Stimulated activated CD4-positive, alpha-beta T cell treated with anti-CD3 and anti-CD28 coated beads, Interleukin-4, amount 100 ng/mL, for 24 hours (primary cell): ENCODE results near the gene RELL2.

ENCODE experiments used
- DNase-seq: peaks from one replicate; pipeline ENCODE4 v3.0.0-alpha.2; 2020

Gene RELL2

DNA sequence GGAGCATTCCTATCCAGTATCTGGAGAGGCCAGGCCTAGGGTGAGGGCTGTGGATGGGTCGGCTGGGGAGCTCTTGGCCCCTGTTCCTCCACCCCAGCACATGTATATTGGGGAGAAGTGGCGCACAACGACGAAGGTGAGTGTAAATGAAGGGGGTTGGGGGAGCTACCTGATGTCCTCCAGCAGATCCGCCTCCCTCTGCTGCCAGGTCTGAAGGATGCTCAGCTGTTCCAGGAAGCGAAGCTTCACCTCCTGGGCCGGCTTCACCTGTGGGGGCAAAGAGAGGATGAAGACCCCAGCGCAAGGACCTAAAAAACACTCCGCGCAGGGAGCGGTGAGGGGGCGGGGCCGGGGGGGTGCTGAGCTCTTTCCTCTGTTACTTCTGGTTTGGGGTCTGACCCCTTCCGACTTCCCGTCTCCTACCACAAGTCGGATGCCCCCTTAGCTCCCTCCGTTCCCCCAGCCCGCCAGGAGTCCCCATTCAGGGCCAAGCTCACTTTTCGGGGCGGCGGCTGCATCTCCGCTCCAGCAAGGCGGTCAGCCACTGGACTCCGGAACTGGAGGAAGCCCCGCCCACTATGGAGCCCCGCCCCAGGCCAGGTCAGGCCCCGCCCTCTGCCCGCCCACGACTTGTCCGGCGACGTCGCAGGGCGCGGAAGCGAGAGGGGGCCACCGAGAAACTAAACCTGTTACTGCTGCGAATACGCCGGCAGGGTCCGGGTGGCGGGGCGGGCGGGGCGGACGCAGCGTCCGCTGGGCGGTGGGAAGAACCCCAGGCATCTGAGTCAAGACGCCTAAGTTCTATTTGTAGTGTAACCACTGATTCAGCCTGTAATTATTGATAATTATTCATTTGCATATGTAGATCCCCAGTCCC, 14.3 kb downstream of the RELL2 start, which contains the start of gene FCHSD1:
FCHSD1 (minus strand) TSS at position 568 of the 877 bp plus-strand sequence; CDS start at position 518, 50 bp downstream.
- DNase-seq = peak; percentile 81

DNA sequence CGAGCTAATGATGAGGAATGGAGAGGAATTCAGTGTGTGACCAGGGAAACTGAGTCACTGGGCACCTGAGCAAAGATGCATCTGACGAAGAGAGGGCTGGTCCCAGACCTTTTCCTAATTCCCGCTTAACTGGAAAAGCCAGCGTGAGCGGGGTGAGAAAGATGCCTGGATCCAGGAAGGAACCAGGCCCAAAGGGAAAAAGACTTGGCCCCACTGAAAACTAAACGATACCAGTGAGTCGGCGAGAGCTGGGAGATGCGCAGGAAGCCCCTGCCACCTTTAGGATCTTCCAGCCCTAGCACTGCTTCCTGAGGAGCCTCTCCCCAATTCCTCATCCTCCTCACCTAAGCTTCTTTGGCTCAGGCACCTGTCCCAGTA, 14.9 kb downstream of the RELL2 start:
- DNase-seq = no peak

DNA sequence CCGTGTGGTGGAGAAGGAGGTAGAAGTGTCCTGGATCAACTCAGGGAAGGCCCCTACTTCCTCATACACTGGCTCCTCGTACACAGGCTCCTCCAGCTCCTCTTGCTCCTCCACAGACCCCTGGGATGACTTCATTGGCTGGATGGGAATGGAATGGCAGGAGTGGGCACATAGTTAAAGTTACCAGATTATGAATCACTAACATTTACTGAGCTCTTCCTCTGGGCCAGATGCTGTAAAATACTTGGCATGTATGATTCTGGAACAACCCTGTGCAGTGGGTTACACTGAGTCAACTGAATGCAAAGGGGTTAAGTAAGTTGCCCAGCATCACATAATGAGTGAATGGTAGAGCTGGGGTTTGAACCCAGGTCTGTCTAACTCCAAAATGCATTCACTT, 17.5 kb downstream of the RELL2 start:
- no peak for DNase-seq

DNA sequence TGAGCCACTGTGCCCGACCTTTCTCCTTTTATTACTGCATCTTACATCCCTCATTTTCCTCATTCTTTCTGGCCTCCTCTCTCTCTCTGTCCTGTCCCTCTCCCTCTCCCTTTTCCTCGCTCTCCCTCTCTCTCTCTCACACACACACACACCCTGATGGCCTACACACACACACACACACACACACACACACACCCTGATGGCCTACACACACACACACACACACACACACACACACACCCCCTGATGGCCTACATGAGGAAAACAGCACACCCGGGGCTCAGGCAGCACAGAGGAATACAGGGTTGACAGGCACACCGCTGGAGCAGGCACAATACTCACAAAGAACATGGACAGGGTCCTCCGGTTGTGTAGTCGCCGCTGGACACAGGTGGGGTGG, 18.2 kb downstream of the RELL2 start:
- DNase-seq = no peak

DNA sequence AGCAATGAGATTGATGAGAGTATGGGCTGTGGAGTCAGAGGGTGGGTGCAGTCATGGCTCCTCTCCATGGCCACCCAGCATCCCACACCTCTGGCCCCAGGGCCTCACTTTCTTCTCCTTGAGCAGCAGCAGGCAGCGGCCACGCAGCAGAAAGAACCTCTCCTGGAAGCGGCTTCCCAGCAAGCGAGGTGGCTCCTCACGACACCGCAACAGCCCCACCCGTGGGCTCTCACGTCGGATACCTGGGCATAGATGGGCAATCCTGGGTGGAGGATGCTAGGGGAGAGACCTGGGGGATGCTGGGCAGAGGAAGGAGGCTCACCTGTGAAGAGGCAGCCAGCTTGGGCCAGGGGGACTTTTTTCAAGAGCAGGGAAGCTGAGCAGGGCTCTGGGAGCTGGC, 19.6 kb downstream of the RELL2 start:
- DNase-seq = no peak

DNA sequence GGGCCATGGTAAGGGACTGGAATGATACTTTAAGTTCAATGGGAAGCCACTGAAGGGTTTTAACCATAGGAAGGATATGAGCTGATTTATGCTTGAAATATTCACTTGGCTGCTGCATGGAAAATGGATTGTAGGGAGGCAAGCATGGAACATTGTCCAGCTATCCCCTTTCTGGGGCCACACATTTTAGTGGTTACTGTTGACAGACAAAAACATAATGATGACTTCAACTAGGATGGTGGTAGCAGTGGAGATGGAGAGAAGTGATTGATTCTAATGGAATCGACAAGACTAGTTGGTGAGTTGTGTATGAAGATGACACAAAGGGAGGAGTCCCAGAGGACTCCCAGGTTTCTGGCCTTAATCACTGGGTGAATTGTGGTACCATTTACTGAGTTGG, 20.6 kb downstream of the RELL2 start:
- no peak for DNase-seq

DNA sequence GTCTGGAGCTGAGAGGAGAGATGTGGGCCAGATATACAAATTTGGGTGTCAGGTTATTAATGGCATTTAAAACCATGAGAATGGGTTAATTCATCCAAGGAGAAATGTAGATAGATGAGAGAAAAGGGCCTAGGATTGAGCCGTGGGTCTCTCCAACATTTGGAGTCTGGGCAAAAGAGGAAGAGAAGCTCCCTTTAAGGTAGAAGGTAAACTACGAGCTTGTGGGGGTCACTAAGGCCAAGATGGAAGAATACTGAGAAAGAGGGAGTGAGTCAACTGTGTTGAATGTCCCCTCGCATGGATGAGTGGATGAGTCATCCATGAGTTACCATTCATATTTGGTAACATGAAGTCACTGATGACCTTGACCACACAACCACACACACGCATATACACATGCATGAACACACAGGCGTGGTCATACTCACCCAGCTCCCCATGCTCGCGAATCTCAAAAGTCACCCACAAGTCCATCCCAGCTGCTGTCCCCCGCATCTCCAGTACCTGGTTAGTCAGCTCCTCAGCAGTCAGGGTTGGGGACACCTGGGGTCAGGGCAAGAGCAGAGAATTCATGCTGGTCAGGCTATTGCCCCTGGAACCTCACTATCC, 21.2 kb downstream of the RELL2 start:
- DNase-seq = no peak

DNA sequence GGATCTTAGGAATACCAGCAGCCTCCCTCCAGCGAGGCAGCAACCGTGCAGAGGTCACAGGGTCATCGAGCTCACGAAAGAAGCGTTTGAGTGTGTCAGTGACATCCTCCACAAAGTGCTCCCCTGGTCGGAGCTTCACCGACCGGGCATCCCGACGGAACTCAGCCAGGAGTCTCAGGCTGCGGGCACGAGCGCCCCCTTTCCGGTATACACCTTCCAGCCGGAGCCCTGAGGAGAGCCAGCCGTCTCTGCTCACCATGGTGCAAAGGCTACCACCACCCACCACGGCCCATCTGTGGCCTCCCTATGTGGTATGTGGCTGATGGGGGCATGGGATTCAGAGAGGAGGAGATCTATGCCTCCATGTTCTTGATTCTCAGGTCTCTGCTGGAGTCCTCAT, 25.2 kb downstream of the RELL2 start:
- no peak for DNase-seq

DNA sequence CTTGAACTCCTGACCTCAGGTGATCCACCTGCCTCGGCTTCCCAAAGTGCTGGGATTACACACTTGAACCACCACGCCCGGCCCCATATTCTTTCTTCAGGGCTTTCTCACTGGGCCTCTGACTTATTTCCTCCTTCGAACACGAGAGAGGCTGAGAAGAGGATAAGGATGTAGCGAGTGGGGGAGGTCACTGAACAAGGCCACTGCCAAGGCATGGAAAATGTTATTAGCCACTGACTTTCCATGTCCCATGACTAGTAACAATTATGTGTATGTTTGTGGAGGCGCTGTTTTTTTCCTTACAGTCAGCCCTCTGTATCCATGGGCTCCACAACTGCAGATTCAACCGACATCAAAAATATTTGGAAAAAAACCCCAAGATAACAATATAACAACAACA, 26.7 kb downstream of the RELL2 start:
- DNase-seq = no peak

DNA sequence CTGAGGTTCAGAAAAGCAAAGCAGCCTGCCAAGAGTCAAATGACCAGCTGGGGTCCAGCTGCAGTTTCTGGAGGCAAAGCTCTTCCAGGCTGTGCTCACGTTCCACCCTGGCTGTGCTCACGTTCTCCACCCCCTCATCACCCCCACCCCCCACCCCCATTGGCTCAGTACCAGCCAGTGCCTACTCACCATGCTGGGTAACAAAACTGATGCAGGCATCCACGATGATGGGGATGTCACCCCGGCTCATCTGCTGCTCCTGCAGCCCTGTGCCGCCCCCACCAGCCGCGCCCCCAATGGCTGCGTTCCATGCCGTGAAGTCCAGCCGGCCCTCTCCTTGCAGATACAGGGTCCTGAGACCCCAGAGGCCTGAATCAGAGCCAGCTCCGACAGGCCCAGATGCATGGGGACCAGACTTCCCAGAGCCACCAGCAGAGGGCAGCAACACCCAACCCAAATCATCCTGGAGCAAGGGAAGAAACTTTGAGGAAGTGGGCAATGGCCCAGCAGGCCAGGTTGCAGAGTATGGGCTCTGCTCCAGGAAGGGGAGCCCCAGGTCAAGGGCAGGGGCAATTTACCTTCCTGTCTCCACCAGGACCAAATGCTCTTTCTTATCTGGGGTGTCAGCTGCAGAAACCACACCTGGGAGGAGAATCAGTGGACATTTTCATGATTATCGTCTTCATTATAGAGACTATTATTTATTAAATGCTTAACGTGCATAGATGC, 28.1 kb downstream of the RELL2 start:
- DNase-seq = peak; percentile 79

DNA sequence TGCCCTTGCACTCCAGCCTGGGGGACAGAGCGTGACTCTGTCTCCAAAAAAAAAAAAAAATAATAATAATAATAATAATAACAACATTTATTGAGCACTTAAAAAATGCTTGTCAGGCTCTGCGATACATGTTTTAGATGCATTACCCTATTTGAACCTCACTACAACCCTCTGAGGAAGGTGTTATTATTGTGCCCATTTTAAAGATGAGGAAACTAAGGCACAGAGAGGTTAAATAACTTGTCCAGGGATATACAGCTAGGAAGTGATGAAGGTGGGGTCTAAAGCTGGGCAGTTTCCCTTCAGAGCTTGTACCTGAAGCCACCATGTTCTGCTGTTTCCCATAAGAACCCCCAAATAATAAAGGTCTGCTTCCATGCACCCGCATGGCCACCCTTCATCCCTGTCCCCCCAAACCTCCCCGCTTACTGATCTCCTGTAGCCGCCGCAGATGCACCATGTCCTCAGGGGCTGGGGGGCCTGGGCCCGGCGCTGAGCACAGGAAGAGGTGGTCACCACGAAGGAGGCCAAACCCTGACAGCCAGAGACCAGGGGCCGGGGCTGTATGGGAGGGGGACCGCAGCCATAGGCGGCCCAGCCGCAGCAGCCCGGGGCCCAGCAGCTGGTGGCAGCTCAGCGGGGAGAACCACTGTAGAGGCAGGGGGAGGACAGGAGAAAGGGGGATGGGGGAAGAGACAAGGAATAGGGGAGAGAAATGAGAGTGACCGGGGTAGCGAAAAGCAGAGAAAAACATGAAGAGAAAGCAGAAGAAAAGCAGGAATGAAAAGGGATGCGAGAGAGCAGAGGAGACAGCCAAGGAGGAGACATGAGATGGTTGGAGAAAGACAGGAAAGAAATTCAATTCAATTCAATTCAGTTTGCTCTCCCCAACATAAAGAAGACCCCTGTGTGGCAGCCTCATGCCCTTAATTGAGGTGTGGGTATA, 29.5 kb downstream of the RELL2 start:
- no peak for DNase-seq

DNA sequence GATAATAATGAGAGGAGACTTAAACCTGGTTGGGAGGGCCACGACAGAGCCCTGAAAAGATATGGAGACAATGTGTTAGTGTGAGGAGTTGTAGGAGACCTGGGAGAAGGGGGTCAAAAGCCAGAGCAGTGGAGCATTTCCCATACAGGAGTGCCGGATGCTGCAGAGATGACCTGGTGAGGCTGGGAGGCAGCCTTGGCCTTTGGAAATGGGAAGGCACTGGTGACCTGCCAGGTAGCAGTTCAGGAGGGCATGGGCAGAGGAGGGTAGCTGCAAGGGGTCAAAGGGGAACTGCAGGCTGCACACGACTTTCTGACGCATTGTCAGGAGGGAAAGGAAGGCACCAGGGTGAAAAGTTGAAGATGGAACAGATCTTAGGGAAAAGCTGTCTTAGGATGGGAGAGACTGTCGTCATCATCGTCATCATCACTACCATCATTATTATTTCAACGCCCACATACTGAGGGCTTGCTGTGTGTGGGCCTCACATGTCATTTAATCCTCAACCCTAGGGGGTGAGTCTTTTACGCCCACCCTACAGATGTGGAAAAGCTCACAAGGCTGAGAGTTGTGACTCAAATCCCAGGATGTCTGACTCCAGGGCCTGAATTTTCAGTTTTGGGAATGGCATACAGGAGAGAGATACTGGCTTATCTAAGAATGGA, 31.9 kb downstream of the RELL2 start:
- no peak for DNase-seq

DNA sequence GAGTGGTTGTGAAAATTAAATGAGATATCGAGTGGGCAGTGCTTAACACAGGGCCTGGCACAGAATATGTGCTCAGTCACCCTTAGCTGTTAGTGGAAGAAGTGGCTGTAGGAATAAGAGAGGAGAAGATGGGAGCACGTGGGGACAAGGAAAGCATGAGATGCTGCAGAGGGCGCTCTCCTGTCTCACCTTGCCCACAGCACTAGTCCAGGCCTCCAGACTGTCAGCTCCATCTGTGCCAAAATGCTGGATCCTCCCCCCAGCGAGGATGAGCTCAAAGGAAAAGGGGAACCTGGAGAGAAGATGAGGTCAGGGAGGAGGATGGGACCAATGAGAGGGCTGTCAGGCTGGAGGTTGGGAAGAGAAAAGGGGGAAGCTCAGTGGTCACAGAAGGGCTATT, 32.7 kb downstream of the RELL2 start:
- DNase-seq = no peak

DNA sequence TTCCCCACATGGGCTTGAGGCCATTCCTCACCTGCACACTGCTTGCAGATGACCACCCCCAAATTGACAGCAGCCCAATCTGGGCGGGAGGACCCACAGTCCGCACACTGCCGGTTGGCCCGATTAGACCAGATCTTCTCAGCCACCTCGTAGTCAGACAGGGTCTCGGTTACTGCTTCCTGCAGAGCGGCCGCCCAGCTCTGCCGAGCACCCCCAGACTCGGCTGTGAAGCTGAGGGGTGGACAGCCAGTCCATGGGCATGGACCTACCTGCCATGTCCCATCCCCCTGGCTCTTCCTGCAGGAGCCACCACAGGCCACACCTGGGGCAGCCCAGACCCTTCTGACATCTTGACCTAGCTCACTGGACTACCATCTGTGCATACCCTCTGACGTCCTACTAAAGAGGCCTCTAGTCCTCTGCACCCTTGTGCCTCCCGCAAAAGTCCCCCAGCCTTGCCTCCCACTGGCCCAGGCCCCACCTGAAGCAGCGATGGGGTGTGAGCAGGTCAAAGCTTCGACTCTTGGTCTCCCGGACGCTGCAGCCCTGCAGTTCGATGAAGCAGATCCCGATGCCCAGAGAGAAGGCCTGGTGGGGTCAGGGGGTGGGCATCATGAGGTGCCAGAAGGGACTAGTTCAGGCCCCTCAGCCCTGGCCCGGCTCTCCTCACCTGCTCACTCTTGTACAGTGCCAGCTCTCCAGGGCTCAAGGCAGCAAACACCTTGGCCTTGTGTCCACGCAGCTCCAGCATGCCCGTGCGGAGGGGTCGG, 35.5 kb downstream of the RELL2 start:
- no peak for DNase-seq

DNA sequence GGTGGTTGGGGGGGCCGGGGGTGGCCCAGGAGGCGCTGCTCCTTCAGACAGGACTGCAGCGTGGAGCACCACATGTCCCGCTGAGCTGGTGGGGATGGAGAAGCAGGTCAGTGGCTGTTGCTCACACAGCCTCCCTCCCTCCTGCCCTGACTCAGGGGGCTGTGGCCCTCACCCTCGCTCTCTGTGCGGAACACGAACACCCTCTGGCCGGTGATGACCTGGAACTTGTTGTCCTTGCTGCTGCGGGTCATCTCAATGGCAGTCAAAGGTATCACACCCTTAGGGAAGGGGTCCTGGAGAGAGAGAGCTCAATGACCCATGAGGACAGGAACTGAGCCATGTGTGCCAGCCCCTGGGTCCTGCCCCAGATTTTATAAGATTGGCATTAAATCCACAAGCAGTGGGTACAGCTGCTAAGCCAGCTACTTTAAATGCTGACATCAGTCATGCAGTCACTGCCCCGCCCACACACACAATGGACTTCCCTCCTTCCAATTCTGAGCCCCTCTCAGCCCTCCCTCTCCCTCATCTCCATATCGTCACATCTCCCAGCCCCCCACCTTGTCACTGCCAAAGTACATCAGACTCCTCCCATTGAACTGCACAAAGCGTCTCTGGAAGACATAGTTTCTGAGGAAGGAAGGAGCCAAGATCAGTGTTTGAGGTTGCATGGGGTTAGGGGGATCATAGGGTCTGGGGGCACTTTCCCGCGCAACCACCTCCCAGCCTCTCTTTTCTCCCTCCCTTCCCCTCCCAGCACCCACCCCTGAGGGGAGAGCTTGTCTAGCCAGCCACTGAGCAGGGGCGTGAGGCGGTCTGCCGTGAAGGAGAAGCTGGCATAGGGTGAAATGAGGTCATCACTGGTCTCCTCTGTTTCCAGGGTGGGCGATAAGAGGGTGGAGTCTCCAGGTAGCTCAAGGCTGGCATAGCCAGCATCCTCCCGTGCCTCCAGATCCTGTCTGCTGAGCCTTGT, 36.3 kb downstream of the RELL2 start:
- DNase-seq = no peak

DNA sequence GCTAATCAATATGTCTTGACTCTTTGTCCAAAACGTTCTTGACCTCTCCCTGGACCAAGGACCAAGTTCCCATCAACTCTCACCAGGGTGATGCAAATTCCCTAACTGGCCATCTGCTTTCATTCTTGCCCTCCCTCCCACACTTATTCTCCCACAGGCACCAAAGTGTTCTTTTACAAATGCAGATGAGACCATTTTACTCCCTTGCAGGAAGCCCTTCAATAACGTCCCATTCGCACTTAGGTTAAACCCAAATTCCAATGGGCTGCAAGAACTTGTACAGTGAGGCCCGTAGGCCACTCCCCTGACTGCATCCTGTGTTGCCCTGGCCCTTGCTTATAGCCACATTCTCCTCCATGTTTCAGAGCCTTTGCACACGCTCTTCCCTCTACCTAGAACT, 38.0 kb downstream of the RELL2 start:
- no peak for DNase-seq

DNA sequence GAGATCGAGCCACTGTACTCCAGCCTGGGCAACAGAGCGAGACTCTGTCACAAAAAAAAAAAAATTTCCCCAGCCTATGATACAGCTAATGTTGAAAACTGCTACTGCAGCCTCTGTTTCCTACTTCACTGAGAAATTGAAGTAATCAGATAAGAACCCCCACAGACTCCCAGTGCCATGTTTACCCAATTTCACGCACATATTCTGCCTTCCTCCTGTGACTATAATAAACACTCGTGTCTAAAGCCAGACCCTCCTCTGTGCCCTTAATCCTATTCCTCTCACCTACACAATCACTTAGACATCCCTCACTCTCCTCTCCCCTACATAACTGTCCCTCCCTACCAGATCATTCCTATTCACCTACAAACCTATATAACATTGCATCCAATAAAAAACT, 38.9 kb downstream of the RELL2 start:
- no peak for DNase-seq

DNA sequence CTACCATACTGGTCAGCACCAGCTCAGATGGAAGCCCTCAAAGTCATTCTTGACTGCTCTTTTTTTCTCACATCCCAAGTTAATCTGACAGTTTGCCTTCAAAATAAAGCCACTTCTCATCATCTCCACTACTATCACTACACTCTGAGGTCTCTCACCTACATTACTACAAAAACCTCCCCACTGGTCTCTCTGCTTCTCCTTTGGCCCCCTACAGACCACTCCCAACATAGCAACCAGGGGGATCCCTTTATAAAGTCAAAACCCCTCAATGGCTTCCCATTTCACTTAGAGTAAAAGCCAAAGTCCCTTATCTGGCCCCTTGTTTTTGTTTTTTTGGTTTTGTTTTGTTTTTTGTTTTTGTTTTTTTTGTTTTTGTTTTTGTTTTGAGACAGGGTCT, 40.6 kb downstream of the RELL2 start:
- DNase-seq = no peak

DNA sequence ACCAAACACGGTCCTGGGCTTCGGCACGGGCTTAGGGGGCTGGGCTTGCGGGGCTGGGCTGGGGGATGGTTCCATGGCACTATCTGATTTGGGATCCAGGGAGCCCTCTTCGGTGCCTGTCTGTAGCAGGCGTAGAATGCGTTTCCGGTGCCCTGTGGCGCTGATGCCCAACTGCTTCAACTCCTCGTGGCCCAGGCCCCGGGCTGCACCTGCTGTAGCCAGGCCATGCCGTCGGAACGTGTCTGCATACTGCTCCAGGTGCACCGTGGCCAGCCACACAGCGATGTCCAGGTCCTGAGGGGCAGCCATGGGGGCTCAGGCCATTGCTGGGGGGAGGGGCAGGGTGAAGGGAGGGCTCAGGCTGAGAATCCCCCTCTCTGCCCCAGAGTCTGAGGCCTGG, 43.4 kb downstream of the RELL2 start:
- no peak for DNase-seq

DNA sequence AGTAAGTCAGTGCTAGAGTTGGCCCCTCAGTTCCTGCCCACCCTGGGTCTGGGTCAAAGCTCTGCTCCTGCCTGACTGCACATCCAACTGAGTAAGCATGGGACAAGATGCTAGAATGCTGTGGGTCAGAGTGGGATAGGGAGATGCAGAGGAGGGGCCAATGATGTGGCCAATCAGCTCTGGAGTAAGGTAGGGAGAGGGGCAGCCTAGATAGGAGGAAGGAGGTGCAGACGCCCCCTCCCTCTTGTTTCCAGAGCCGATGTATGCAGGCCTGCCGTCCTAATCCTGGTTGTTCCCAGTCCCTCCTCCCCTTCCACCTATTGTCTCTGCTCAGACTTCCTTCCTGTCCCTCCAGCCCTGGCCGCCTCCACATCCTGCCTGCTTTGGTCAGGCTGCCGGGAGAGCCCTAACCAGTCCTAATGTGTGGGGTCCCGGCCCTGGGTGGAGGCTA, 44.0 kb downstream of the RELL2 start:
- no peak for DNase-seq
